ENCODE measurements around the gene ZFPM1. TPM values are rescaled to one million over a fixed set of nuclear protein-coding genes. Genes with fewer than 3 reads are reported as not detected.

ZFPM1 gene
- total RNA-seq, 1 donor from 2014 or later, result 8.4 TPM

DNA sequence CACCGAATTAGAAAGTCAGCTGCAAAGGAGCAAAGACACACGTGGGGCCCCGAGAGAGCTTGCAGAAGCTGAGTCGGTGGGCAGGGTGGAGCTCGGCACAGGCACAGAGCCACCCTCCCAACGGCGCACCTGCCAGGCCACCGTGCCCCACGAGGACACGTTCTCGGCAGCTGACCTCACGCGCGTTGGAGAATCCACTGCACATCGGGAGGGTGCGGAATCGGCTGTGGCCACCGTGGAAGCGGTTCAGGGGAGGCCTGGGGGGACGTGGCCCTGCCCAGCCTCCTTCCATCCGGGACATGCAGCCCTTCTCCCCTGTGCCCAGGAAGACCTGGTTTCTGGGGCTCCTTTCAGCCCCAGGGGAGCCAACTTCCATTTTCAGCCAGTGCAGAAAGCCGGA is 20.9 kb upstream of the ZFPM1 start:
- peaks cover 18% of the 10 kb centered on the region for H3K27me3 ChIP-seq
- H3K4me3 ChIP-seq, result no peak overlapping the region
- H3K36me3 ChIP-seq, result no peaks in the 10 kb centered on the region
- no peak overlapping the region for H3K27ac ChIP-seq
- TF ChIP-seq CTCF (IDR thresholded peaks at IDR 0.05), result no peak
- intact Hi-C loops (cut with DNase I), result loop anchor here (10.0 kb wide), 2 partner anchors 237 to 437 kb away; no protein-coding TSS in a partner anchor
- ATAC-seq (no peak), DNase-seq (no peak)
- H3K9me3 ChIP-seq, result no peaks in the 10 kb centered on the region
- H3K4me1 ChIP-seq, result peaks cover 7% of the 10 kb centered on the region

GRCh38 chr16:88432753-88433152 is 20.3 kb upstream of the ZFPM1 start:
- H3K9me3 ChIP-seq, result no peaks in the 10 kb centered on the region
- no peak overlapping the region for H3K4me3 ChIP-seq
- ATAC-seq, result no peak
- peaks cover 7% of the 10 kb centered on the region for H3K4me1 ChIP-seq
- H3K27me3 ChIP-seq, result peaks cover 18% of the 10 kb centered on the region
- no peak for DNase-seq
- H3K27ac ChIP-seq, result no peak overlapping the region
- no peaks in the 10 kb centered on the region for H3K36me3 ChIP-seq
- no peak for TF ChIP-seq CTCF (IDR thresholded peaks at IDR 0.05)
- intact Hi-C loops (cut with DNase I), result loop anchor here (10.0 kb wide), 2 partner anchors 238 to 438 kb away; no protein-coding TSS in a partner anchor

DNA sequence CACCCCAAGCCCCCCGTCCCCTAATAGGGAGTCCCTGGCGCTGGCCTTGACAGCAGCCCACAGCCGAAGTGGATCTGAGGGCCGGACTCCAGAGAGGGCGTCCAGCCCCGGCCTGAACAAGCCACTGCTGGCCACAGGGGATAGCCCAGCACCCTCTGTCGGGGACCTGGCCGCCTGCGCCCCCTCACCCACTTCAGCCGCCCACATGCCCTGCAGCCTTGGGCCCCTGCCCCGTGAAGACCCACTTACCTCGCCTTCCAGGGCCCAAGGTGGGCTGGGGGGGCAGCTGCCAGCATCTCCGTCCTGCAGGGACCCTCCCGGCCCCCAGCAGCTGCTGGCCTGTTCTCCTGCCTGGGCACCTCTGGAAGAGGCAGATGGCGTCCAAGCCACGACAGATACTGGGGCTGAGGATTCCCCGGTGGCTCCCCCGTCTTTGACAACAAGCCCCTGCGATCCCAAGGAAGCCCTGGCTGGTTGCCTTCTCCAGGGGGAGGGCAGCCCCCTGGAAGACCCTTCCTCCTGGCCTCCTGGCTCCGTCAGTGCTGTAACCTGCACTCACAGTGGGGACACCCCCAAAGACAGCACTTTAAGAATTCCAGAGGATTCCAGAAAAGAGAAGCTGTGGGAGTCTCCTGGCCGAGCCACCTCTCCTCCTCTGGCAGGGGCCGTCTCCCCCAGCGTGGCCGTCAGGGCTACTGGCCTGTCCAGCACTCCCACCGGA is 19.3 kb upstream of the ZFPM1 start:
- H3K4me1 ChIP-seq, result peaks cover 7% of the 10 kb centered on the region
- TF ChIP-seq CTCF (IDR thresholded peaks at IDR 0.05), result no peak
- no peaks in the 10 kb centered on the region for H3K9me3 ChIP-seq
- no peak overlapping the region for H3K27ac ChIP-seq
- H3K27me3 ChIP-seq, result peaks cover 18% of the 10 kb centered on the region
- intact Hi-C loops (cut with DNase I), result loop anchor here (10.0 kb wide), 2 partner anchors 239 to 439 kb away; no protein-coding TSS in a partner anchor
- no peak for ATAC-seq
- DNase-seq, result no peak
- no peaks in the 10 kb centered on the region for H3K36me3 ChIP-seq
- no peak overlapping the region for H3K4me3 ChIP-seq

GRCh38 chr16:88434353-88434690 is 18.8 kb upstream of the ZFPM1 start:
- Histone ChIP-seq H3K27ac (no peak overlapping the region), H3K36me3 (no peaks in the 10 kb centered on the region), H3K4me3 (no peak overlapping the region), H3K27me3 (peaks cover 18% of the 10 kb centered on the region), H3K9me3 (no peaks in the 10 kb centered on the region), H3K4me1 (peaks cover 7% of the 10 kb centered on the region)
- DNase-seq (no peak), ATAC-seq (no peak)
- intact Hi-C loops (cut with DNase I), result loop anchor here (10.0 kb wide), 2 partner anchors 240 to 440 kb away; no protein-coding TSS in a partner anchor
- no peak for TF ChIP-seq CTCF (IDR thresholded peaks at IDR 0.05)

GRCh38 chr16:88434746-88435145 is 18.3 kb upstream of the ZFPM1 start:
- Histone ChIP-seq H3K27me3 (peaks cover 13% of the 10 kb centered on the region), H3K27ac (no peak overlapping the region), H3K4me3 (no peak overlapping the region), H3K4me1 (peaks cover 7% of the 10 kb centered on the region), H3K36me3 (no peaks in the 10 kb centered on the region), H3K9me3 (no peaks in the 10 kb centered on the region)
- ATAC-seq, result no peak
- DNase-seq, result no peak
- TF ChIP-seq CTCF (IDR thresholded peaks at IDR 0.05), result no peak
- intact Hi-C loops (cut with DNase I), result loop anchor here (10.0 kb wide), 2 partner anchors 240 to 440 kb away; no protein-coding TSS in a partner anchor

Data from upper lobe of right lung (tissue), 1 donor.